Measurements from ENCODE around the gene FIBCD1. TPM values are rescaled to one million over a fixed set of nuclear protein-coding genes. Genes with fewer than 3 reads are reported as not detected.

Gene FIBCD1
- total RNA-seq, 2 experiments from 2014 or later: not detected

GRCh38 chr9:130903194-130904069, 35.6 kb downstream of the FIBCD1 start:
- H3K9me3 Mint-ChIP-seq: no peaks in the 10 kb centered on the region
- DNase-seq: no peak
- H3K27ac Mint-ChIP-seq: no peak overlapping the region
- ATAC-seq (ENCODE audit: low read depth): no peak
- peaks cover 2% of the 10 kb centered on the region for H3K27me3 Mint-ChIP-seq
- H3K36me3 Mint-ChIP-seq: no peaks in the 10 kb centered on the region
- POLR2A ChIA-PET: no interaction called here
- H3K4me1 Mint-ChIP-seq: no peaks in the 10 kb centered on the region
- H3K4me3 Mint-ChIP-seq: no peak overlapping the region

- no peak overlapping the region for H3K4me3 Mint-ChIP-seq
- H3K36me3 Mint-ChIP-seq: no peaks in the 10 kb centered on the region
- no peaks in the 10 kb centered on the region for H3K9me3 Mint-ChIP-seq
- ATAC-seq (ENCODE audit: low read depth): no peak
- DNase-seq: no peak
- no peaks in the 10 kb centered on the region for H3K4me1 Mint-ChIP-seq
- POLR2A ChIA-PET: no interaction called here
- no peak overlapping the region for H3K27ac Mint-ChIP-seq
- no peaks in the 10 kb centered on the region for H3K27me3 Mint-ChIP-seq
Measured at GRCh38 chr9:130902204-130903185, 36.6 kb downstream of the FIBCD1 start.

GRCh38 chr9:130901498-130902203, 37.4 kb downstream of the FIBCD1 start:
- Mint-ChIP-seq H3K4me1 (no peaks in the 10 kb centered on the region), H3K36me3 (no peaks in the 10 kb centered on the region), H3K4me3 (no peak overlapping the region), H3K9me3 (no peaks in the 10 kb centered on the region), H3K27ac (no peak overlapping the region), H3K27me3 (no peaks in the 10 kb centered on the region)
- POLR2A ChIA-PET: no interaction called here
- ATAC-seq (ENCODE audit: low read depth) (no peak), DNase-seq (no peak)

- no peak for DNase-seq
- Mint-ChIP-seq H3K36me3 (no peaks in the 10 kb centered on the region), H3K9me3 (no peaks in the 10 kb centered on the region), H3K4me1 (no peaks in the 10 kb centered on the region), H3K4me3 (no peak overlapping the region), H3K27me3 (no peaks in the 10 kb centered on the region), H3K27ac (no peak overlapping the region)
- POLR2A ChIA-PET: no interaction called here
- ATAC-seq (ENCODE audit: low read depth): no peak
Measured at GRCh38 chr9:130900701-130901497, 38.1 kb downstream of the FIBCD1 start.

- no peak for DNase-seq
- Mint-ChIP-seq H3K9me3 (no peaks in the 10 kb centered on the region), H3K36me3 (no peaks in the 10 kb centered on the region), H3K27me3 (no peaks in the 10 kb centered on the region), H3K4me1 (no peaks in the 10 kb centered on the region), H3K27ac (no peak overlapping the region), H3K4me3 (no peak overlapping the region)
- POLR2A ChIA-PET: interaction anchor here (0.5 kb wide), 1 partner anchor 181 kb away, joined by 3 read pairs; no protein-coding TSS in a partner anchor
- ATAC-seq (ENCODE audit: low read depth): no peak
Measured at GRCh38 chr9:130899051-130899748, 39.8 kb downstream of the FIBCD1 start.

- POLR2A ChIA-PET: no interaction called here
- no peak overlapping the region for H3K4me3 Mint-ChIP-seq
- ATAC-seq (ENCODE audit: low read depth) (no peak), DNase-seq (no peak)
- H3K36me3 Mint-ChIP-seq: no peaks in the 10 kb centered on the region
- H3K27me3 Mint-ChIP-seq: no peaks in the 10 kb centered on the region
- no peaks in the 10 kb centered on the region for H3K9me3 Mint-ChIP-seq
- no peak overlapping the region for H3K27ac Mint-ChIP-seq
- H3K4me1 Mint-ChIP-seq: no peaks in the 10 kb centered on the region
Measured at GRCh38 chr9:130898552-130898852, 40.5 kb downstream of the FIBCD1 start.

GRCh38 chr9:130897848-130898551, 41.0 kb downstream of the FIBCD1 start:
- ATAC-seq (ENCODE audit: low read depth) (no peak), DNase-seq (no peak)
- Mint-ChIP-seq H3K4me1 (no peaks in the 10 kb centered on the region), H3K27me3 (no peaks in the 10 kb centered on the region), H3K4me3 (no peak overlapping the region), H3K36me3 (no peaks in the 10 kb centered on the region), H3K9me3 (no peaks in the 10 kb centered on the region), H3K27ac (no peak overlapping the region)
- POLR2A ChIA-PET: no interaction called here

GRCh38 chr9:130897105-130897751, 41.8 kb downstream of the FIBCD1 start:
- POLR2A ChIA-PET: no interaction called here
- ATAC-seq (ENCODE audit: low read depth) (no peak), DNase-seq (no peak)
- Mint-ChIP-seq H3K4me1 (no peaks in the 10 kb centered on the region), H3K4me3 (no peak overlapping the region), H3K27ac (no peak overlapping the region), H3K27me3 (no peaks in the 10 kb centered on the region), H3K36me3 (no peaks in the 10 kb centered on the region), H3K9me3 (no peaks in the 10 kb centered on the region)

GRCh38 chr9:130896233-130897014, 42.6 kb downstream of the FIBCD1 start, which contains the start of gene QRFP:
TSS of gene QRFP (minus strand) at chr9:130896812. CDS start at chr9:130893838, 2,974 bp downstream.
- POLR2A ChIA-PET: no interaction called here

GRCh38 chr9:130895481-130896232, 43.4 kb downstream of the FIBCD1 start:
- Mint-ChIP-seq H3K4me1 (no peaks in the 10 kb centered on the region), H3K27ac (no peak overlapping the region), H3K36me3 (no peaks in the 10 kb centered on the region), H3K27me3 (no peaks in the 10 kb centered on the region), H3K4me3 (no peak overlapping the region), H3K9me3 (no peaks in the 10 kb centered on the region)
- ATAC-seq (ENCODE audit: low read depth): no peak
- DNase-seq: no peak
- POLR2A ChIA-PET: no interaction called here

More at GRCh38 chr9:130896233-130897014, 42.6 kb downstream of the FIBCD1 start, which contains the start of gene QRFP:
- ATAC-seq (ENCODE audit: low read depth): no peak
- DNase-seq: no peak
- no peaks in the 10 kb centered on the region for H3K36me3 Mint-ChIP-seq
- no peak within 1 kb of the TSS for H3K4me3 Mint-ChIP-seq
- no peaks in the 10 kb centered on the region for H3K4me1 Mint-ChIP-seq
- H3K27me3 Mint-ChIP-seq: no peaks in the 10 kb centered on the region
- H3K27ac Mint-ChIP-seq: no peak within 1 kb of the TSS
- H3K9me3 Mint-ChIP-seq: no peaks in the 10 kb centered on the region
